H54 (cell line): ENCODE measurements around the gene CMC1.
A peak's percentile ranks its signal among the peaks of the same experiment; 100 is the strongest.
"Not testable (repeated sequence)": the region's sequence is repeated elsewhere in the genome, so short reads cannot be mapped to it uniquely, and the experiment has no call there.

ENCODE experiments used
- DNase-seq: peaks from one replicate; pipeline ENCODE4 v3.0.0; 2011; ENCODE audit warnings: low spot score, mixed read lengths; ENCODE audit not compliant: insufficient read length
- FAIRE-seq: peaks from 3 replicates; lab custom pipeline; 2011; peaks lifted over from hg19 to GRCh38; lab: Jason Lieb, UNC
- POLR2A ChIP-seq: IDR thresholded peaks from 2 replicates; pipeline ENCODE4 v1.6.1; 2011; ENCODE audit warnings: low read depth, mild to moderate bottlenecking, low read length

CMC1 gene

GRCh38 chr3:28241221-28242160 is at the start of gene CMC1:
Gene CMC1, plus strand, starts transcription at chr3:28241619. Its CDS starts 175 bp downstream, at chr3:28241794.
- FAIRE-seq: peak; percentile 94
- peak; percentile 85 for DNase-seq
- peak; percentile 93 for TF ChIP-seq POLR2A

GRCh38 chr3:28198161-28198560 is 43.3 kb upstream of the CMC1 start:
- FAIRE-seq: no peak
- DNase-seq: no peak
- TF ChIP-seq POLR2A: no peak

GRCh38 chr3:28198974-28199373 is 42.4 kb upstream of the CMC1 start:
- FAIRE-seq (no peak), DNase-seq (no peak)
- no peak for TF ChIP-seq POLR2A

- FAIRE-seq, DNase-seq: not testable (repeated sequence)
Observed at GRCh38 chr3:28199643-28200042, 41.8 kb upstream of the CMC1 start.

- not testable (repeated sequence) for FAIRE-seq
Observed at GRCh38 chr3:28200366-28200848, 41.0 kb upstream of the CMC1 start.

GRCh38 chr3:28206479-28206878 is 34.9 kb upstream of the CMC1 start:
- no peak for TF ChIP-seq POLR2A
- DNase-seq (no peak), FAIRE-seq (peak; percentile 36)

More at GRCh38 chr3:28200366-28200848, 41.0 kb upstream of the CMC1 start:
- DNase-seq: not testable (repeated sequence)

GRCh38 chr3:28207000-28207733 is 34.3 kb upstream of the CMC1 start:
- FAIRE-seq: no peak
- no peak for TF ChIP-seq POLR2A

GRCh38 chr3:28210968-28211713 is 30.3 kb upstream of the CMC1 start:
- DNase-seq (no peak), FAIRE-seq (peak; percentile 43)
- TF ChIP-seq POLR2A: no peak

More at GRCh38 chr3:28207000-28207733, 34.3 kb upstream of the CMC1 start:
- DNase-seq: no peak

- FAIRE-seq (no peak), DNase-seq (no peak)
- TF ChIP-seq POLR2A: no peak
Observed at GRCh38 chr3:28212681-28213080, 28.7 kb upstream of the CMC1 start.

- no peak for TF ChIP-seq POLR2A
- FAIRE-seq (no peak), DNase-seq (no peak)
Observed at GRCh38 chr3:28215407-28215806, 26.0 kb upstream of the CMC1 start.

- no peak for TF ChIP-seq POLR2A
- peak; percentile 6 for FAIRE-seq
- no peak for DNase-seq
Observed at GRCh38 chr3:28218071-28218916, 23.1 kb upstream of the CMC1 start.

- DNase-seq (no peak), FAIRE-seq (no peak)
- no peak for TF ChIP-seq POLR2A
Observed at GRCh38 chr3:28218917-28219198, 22.6 kb upstream of the CMC1 start.

GRCh38 chr3:28224430-28224829 is 17.0 kb upstream of the CMC1 start:
- FAIRE-seq (no peak), DNase-seq (no peak)
- TF ChIP-seq POLR2A: no peak
